MM.1S (cell line): Measurements from ENCODE around the gene FCN3.

Experiments
- DNase-seq: peaks from one replicate; pipeline ENCODE4 v3.0.0-alpha.2; 2015
- H2AFZ ChIP-seq: fragments of 300-600 bp; sonication (generic); 2 replicates; pipeline ENCODE4 v1.6.0; 2016; ENCODE audit warnings: antibody characterized with exemption, low read length
- H3F3A ChIP-seq: fragments of 300-600 bp; sonication (generic); 2 replicates; pipeline ENCODE4 v1.6.1; 2016; ENCODE audit warnings: mild to moderate bottlenecking, antibody characterized with exemption, low read length, moderate library complexity, mixed read lengths; ENCODE audit not compliant: insufficient read depth
- H3K27ac ChIP-seq: fragments of 300-600 bp; sonication (generic); 2 replicates; pipeline ENCODE4 v1.5.1; 2016; ENCODE audit warnings: mild to moderate bottlenecking, low read length
- H3K27me3 ChIP-seq: fragments of 300-600 bp; sonication (generic); replicated peaks from 2 replicates; pipeline ENCODE4 v1.6.0; 2016; ENCODE audit warnings: low read length; ENCODE audit not compliant: insufficient read depth
- H3K36me3 ChIP-seq: fragments of 300-600 bp; sonication (generic); replicated peaks from 2 replicates; pipeline ENCODE4 v1.6.1; 2016; ENCODE audit warnings: mild to moderate bottlenecking, low read length, mixed read lengths; ENCODE audit not compliant: insufficient read depth
- H3K4me1 ChIP-seq: fragments of 300-600 bp; sonication (generic); 2 replicates; pipeline ENCODE4 v1.6.1; 2016; ENCODE audit warnings: low read length, mixed read lengths
- H3K4me2 ChIP-seq: fragments of 300-600 bp; sonication (generic); 2 replicates; pipeline ENCODE4 v1.6.0; 2016; ENCODE audit warnings: low read depth, low read length
- H3K4me3 ChIP-seq: fragments of 300-600 bp; sonication (generic); 2 replicates; pipeline ENCODE4 v1.5.1; 2016; ENCODE audit warnings: low read length, mixed read lengths
- H3K79me2 ChIP-seq: fragments of 300-600 bp; sonication (generic); 2 replicates; pipeline ENCODE4 v1.6.1; 2016; ENCODE audit warnings: mixed run types, low read length, mixed read lengths
- H3K9ac ChIP-seq: fragments of 300-600 bp; sonication (generic); 2 replicates; pipeline ENCODE4 v1.6.1; 2016; ENCODE audit warnings: low read length, mixed read lengths
- H3K9me2 ChIP-seq: fragments of 300-600 bp; sonication (generic); replicated peaks from 2 replicates; pipeline ENCODE4 v1.6.1; 2016; ENCODE audit warnings: mild to moderate bottlenecking, low read length, mixed read lengths; ENCODE audit not compliant: insufficient read depth
- H3K9me3 ChIP-seq: fragments of 300-600 bp; sonication (generic); replicated peaks from 2 replicates; pipeline ENCODE4 v1.6.1; 2016; ENCODE audit warnings: mild to moderate bottlenecking, low read length, mixed read lengths; ENCODE audit not compliant: insufficient read depth
- H4K20me1 ChIP-seq: fragments of 300-600 bp; sonication (generic); 2 replicates; pipeline ENCODE4 v1.6.1; 2016; ENCODE audit warnings: mild to moderate bottlenecking, low read length, moderate library complexity, mixed read lengths; ENCODE audit not compliant: insufficient read depth
- EZH2 ChIP-seq: fragments of 300-600 bp; sonication (generic); optimal IDR thresholded peaks from 2 replicates; pipeline ENCODE3; 2017; ENCODE audit warnings: low read depth, mild to moderate bottlenecking, antibody characterized with exemption, low read length, mixed read lengths
- EZH2phosphoT487 ChIP-seq: fragments of 300-600 bp; sonication (generic); IDR thresholded peaks from 2 replicates; pipeline ENCODE4 v1.6.1; 2018; ENCODE audit warnings: antibody characterized with exemption, low read length
- TF ChIP-seq, protein P1 (sequence below): fragments of 300-600 bp; sonication (generic); IDR thresholded peaks from 2 replicates; pipeline ENCODE4 v1.5.1; 2016; ENCODE audit warnings: antibody characterized with exemption, low read length, mixed read lengths

Gene FCN3

DNA sequence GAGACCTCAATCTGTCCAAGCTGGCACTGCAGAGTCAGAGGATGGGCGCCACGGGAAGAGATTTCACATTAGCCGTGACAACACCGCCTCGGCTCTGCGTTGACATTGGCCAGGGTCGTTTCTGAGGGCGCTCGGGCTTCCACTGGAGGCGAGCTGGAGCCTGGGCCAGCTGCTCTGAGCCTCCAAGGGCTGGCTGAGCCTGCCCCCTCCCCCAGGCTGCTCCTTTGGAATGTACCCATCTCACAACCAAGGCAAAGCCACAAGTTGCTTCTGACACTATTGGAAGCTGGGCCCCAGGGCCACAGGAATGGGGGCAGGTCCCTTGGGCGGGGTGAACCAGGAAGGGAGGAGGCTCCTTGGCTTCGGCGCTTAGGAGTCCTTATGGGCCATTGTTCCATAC is 30.4 kb upstream of the FCN3 start:
- DNase-seq, result no peak
- Histone ChIP-seq H3K4me3 (no peak overlapping the region), H3K4me2 (no peak overlapping the region), H3K27ac (no peak overlapping the region), H3F3A (no peaks in the 10 kb centered on the region), H3K4me1 (peaks cover 5% of the 10 kb centered on the region; the same call in 1 of the 2 replicates), H4K20me1 (no peaks in the 10 kb centered on the region), H3K27me3 (no peaks in the 10 kb centered on the region), H3K9me3 (no peaks in the 10 kb centered on the region), H2AFZ (no peak overlapping the region), H3K9me2 (no peaks in the 10 kb centered on the region), H3K9ac (no peak overlapping the region), H3K36me3 (no peaks in the 10 kb centered on the region; the same call in 1 of the 2 replicates), H3K79me2 (no peaks in the 10 kb centered on the region)
- TF ChIP-seq EZH2, result no peak
- TF ChIP-seq, protein P1, sequence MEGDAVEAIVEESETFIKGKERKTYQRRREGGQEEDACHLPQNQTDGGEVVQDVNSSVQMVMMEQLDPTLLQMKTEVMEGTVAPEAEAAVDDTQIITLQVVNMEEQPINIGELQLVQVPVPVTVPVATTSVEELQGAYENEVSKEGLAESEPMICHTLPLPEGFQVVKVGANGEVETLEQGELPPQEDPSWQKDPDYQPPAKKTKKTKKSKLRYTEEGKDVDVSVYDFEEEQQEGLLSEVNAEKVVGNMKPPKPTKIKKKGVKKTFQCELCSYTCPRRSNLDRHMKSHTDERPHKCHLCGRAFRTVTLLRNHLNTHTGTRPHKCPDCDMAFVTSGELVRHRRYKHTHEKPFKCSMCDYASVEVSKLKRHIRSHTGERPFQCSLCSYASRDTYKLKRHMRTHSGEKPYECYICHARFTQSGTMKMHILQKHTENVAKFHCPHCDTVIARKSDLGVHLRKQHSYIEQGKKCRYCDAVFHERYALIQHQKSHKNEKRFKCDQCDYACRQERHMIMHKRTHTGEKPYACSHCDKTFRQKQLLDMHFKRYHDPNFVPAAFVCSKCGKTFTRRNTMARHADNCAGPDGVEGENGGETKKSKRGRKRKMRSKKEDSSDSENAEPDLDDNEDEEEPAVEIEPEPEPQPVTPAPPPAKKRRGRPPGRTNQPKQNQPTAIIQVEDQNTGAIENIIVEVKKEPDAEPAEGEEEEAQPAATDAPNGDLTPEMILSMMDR, result no peak
- TF ChIP-seq EZH2phosphoT487, result no peak

DNA sequence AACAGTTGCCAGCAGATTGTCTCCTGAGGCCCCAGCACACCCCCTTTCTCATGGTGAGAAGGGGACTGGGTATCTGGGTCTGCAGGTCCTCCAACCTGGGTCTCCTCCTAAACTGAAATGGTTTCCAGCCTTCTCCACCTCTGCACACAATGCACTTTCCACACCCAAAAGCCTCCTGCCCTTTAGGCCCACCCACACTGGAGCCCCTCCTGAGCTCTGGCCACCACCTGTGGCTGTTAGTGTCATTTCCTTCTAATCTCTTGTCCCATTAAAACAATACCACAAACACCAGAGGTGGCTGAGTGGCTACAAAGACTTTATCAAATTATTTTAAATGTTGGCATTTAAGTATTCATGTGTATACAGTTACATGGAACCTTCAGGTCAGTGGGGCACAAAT is 29.3 kb upstream of the FCN3 start:
- H3K9me2 ChIP-seq, result no peaks in the 10 kb centered on the region
- H3K79me2 ChIP-seq, result no peaks in the 10 kb centered on the region
- no peak for DNase-seq
- H3F3A ChIP-seq, result no peaks in the 10 kb centered on the region
- no peak overlapping the region for H3K9ac ChIP-seq
- no peaks in the 10 kb centered on the region for H3K27me3 ChIP-seq
- H3K36me3 ChIP-seq, result no peaks in the 10 kb centered on the region; the same call in 1 of the 2 replicates
- H2AFZ ChIP-seq, result no peak overlapping the region
- no peaks in the 10 kb centered on the region for H4K20me1 ChIP-seq
- H3K27ac ChIP-seq, result no peak overlapping the region
- TF ChIP-seq EZH2, result no peak
- no peak for TF ChIP-seq EZH2phosphoT487
- TF ChIP-seq, protein P1, result no peak
- H3K4me3 ChIP-seq, result no peak overlapping the region
- no peak overlapping the region for H3K4me2 ChIP-seq
- no peaks in the 10 kb centered on the region for H3K9me3 ChIP-seq
- H3K4me1 ChIP-seq, result peaks cover 5% of the 10 kb centered on the region; the same call in 1 of the 2 replicates

DNA sequence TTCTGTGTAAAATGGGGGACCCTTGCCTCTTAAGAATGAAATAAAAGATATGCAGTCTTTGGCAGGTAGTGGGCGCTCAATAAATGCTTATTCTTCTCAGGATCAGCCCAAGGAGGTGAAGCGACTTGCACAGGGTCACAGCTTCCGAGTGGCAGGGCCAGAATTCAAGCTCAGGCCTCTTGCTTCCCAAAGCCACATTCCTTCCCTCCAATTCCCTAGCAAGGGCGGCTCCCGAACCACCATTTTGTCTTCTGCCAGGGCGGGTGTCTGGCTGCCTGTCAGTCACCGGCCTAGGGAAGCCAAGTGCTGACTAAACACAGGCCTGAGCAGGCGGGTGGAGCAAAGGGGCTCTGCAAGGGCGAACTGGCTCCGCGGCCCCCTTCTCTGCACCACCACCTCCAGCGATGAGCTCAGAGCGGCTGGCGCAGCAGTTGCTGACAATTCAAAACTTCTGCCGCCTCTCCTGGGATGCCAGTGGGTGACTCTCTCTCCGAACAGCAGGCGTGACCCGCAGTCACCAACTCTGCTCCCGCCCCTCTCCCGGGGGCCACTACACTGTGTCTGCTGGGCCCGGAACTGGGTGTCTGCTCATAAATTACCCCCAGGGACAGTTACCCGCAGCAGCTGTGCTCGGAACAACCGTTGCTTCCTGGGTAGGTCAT is 28.6 kb upstream of the FCN3 start:
- H3F3A ChIP-seq, result no peaks in the 10 kb centered on the region
- no peaks in the 10 kb centered on the region for H3K9me3 ChIP-seq
- no peak for DNase-seq
- no peaks in the 10 kb centered on the region for H3K79me2 ChIP-seq
- H4K20me1 ChIP-seq, result no peaks in the 10 kb centered on the region
- TF ChIP-seq EZH2phosphoT487, result no peak
- TF ChIP-seq, protein P1, result no peak
- TF ChIP-seq EZH2, result no peak
- H3K27ac ChIP-seq, result no peak overlapping the region
- H3K9me2 ChIP-seq, result no peaks in the 10 kb centered on the region
- H3K4me3 ChIP-seq, result no peak overlapping the region
- H3K27me3 ChIP-seq, result no peaks in the 10 kb centered on the region
- no peak overlapping the region for H2AFZ ChIP-seq
- H3K36me3 ChIP-seq, result no peaks in the 10 kb centered on the region; the same call in 1 of the 2 replicates
- no peak overlapping the region for H3K9ac ChIP-seq
- peaks cover 5% of the 10 kb centered on the region; the same call in 1 of the 2 replicates for H3K4me1 ChIP-seq
- H3K4me2 ChIP-seq, result no peak overlapping the region
